GM12801 (cell line): ENCODE measurements around the gene TICRR.

Experiments used
- CTCF ChIP-seq: IDR thresholded peaks from one replicate; pipeline ENCODE4 v1.5.1; 2011; ENCODE audit warnings: control low read depth; ENCODE audit not compliant: insufficient read length; ENCODE audit errors: extremely low read depth

Gene TICRR

GRCh38 chr15:89539027-89539426 lies 36.2 kb upstream of the TICRR start:
- no peak for TF ChIP-seq CTCF

GRCh38 chr15:89542369-89542768 lies 32.9 kb upstream of the TICRR start:
- no peak for TF ChIP-seq CTCF

DNA sequence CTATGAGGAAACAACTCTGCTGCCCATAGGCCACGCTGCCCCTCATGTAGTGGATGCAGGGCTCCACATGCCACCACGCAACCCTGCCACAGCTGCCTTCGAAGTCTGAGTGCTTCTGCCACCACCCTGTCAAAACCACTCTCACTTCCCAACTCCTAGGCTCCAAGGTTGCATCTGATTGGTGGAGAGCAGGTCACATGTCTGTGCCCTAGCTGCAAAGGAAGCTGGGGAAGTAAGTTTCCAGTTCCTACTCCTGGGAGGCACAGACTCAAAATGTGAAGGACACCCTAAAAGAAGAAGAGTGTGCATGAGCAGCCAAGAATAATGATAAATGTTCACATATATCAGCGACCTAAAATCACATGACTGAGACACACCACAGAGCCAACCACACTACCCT lies 31.9 kb upstream of the TICRR start:
- TF ChIP-seq CTCF = no peak

DNA sequence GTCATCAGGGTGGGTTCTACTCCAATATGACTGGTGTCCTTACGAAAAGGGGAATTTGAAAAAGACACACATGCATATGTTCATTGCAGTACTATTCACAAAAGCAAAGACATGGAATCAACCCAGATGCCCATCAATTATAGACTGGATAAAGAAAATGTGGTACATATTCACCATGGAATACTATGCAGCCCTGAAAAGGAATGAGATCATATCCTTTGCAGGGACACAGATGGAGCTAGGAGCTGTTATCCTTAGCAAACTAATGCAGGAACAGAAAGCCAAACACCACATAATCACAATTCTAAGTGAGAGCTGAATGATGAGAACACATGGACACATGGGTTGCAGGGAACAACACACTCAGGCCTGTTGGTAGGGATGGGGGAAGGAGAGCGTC lies 24.8 kb upstream of the TICRR start:
- no peak for TF ChIP-seq CTCF

DNA sequence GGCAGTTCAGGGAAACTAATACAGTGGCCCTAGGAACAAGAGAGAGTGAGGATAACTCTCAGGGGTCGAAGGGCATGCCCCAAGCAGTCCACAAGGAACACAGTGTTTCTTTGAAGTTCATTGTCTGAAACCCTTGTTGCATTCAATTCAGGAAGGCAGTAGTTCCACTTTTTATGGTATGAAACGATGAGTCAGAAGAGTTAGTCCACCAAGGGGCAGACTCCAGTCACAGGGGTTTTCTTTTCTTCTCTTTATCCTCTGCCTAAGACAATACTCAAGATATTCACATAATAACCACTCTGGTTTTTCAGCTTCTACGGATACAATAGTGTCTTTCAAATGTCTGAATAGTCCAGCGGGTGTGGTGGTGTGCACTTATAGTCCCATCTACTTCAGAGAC lies 23.7 kb upstream of the TICRR start:
- no peak for TF ChIP-seq CTCF

DNA sequence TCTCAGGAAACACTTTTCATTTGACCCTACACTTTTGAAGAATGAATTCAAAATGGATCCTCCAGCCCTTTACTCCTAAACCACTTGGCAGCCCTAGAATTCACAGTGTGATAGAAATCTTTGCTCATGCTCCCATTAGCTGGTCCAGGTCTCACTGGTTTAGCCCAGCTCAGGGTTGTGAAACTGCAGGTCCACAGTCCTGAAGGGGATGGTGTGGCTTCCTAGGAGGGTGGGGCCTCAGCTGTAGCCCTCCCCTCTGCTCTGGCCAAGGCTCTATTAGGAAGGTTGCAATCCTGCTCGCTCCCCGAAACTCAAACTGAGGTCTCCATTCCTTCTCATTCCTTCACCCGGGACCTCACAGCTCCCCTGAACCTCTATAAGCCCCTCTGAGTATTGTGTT lies 21.6 kb upstream of the TICRR start:
- no peak for TF ChIP-seq CTCF

GRCh38 chr15:89554247-89554646 lies 21.0 kb upstream of the TICRR start:
- TF ChIP-seq CTCF = no peak

DNA sequence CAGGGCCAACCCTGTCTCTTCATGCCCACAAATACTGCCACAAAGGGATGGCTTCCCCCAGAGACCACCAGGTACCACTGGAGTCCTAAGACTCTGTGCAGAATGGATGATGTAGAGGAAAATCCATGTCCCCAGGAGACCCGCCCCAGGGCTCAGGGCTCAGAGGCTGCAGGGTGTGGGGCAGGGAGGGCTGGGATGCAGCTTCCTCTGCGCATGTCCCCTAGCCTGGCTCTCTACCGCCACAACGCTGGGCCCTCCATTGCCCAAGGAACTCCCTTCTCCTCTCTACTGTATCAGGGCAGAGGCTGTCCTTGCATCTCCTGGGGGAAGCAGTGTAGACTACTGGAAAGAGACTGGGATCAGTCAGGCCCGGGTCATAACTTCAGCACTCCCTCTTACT lies 19.5 kb upstream of the TICRR start:
- TF ChIP-seq CTCF = no peak
